Spleen (tissue), 7 donors: ENCODE results near the gene CSTPP1.

Source experiments
- CTCF ChIP-seq, 11 experiments: fragments of 200-600 bp in 7 of 11; fragments of 450-650 bp in 4 of 11; sonication (generic) in 4 of 11; IDR thresholded peaks in 8 of 11; conservative IDR thresholded peaks in 3 of 11; 1 replicate in 7 of 11; 2 replicates in 4 of 11; pipeline versions ENCODE4 v1.4.0 to v1.8.0; 2016 to 2021; ENCODE audit warnings: antibody characterized with exemption in 11 of 11, inconsistent platforms in 4 of 11, mild to moderate bottlenecking in 1 of 11
- POLR2AphosphoS5 ChIP-seq, 3 donors: sonication (generic); formaldehyde crosslinking; IDR thresholded peaks; one replicate each; pipeline ENCODE4 v1.5.1; 2017; ENCODE audit warnings: antibody characterized with exemption in 3 of 3
- donor health status: DM: no; HTN: no; CAD: no; lungs with moderate emphysema.
- donor health status: DM: no; HTN: no; CAD: no.
- donor health status: DM: no; HTN: no; CAD: no.

GRCh38 chr11:47186076-47186699 lies 249.6 kb downstream of the CSTPP1 start, which contains the start of gene PACSIN3:
- TF ChIP-seq POLR2AphosphoS5 (IDR thresholded peaks at IDR 0.05), result peak in 1 of 3 donors; percentile 43
- TF ChIP-seq CTCF (IDR thresholded peaks at IDR 0.05 in 8 of 11, conservative IDR thresholded peaks at IDR 0.05 in 3 of 11), result peak in 3 of 11 experiments; percentile 13 to 16 (median 14)
